Stimulated activated memory B cell treated with anti-CD40 and anti-IgM and Interleukin-4, amounts not matched to agents 10 μg/mL and 1 μg/mL and 100 μg/mL, for 72 hours (primary cell): Measurements from ENCODE around the gene ZNF311.

Source experiments
- ATAC-seq: fragments of 150-1000 bp; cut with Tn5 transposase; 2 replicates; pipeline ENCODE4 v1.10.0; 2021
- H3K27ac Mint-ChIP-seq: one replicate; pipeline ENCODE4 v1.8.0; 2022; ENCODE audit warnings: mild to moderate bottlenecking, mixed read lengths
- H3K27me3 Mint-ChIP-seq: one replicate; pipeline ENCODE4 v1.8.0; 2022; ENCODE audit warnings: mixed read lengths
- H3K36me3 Mint-ChIP-seq: one replicate; pipeline ENCODE4 v1.8.0; 2022; ENCODE audit warnings: mixed read lengths
- H3K4me1 Mint-ChIP-seq: one replicate; pipeline ENCODE4 v1.8.0; 2022; ENCODE audit warnings: mixed read lengths
- H3K4me3 Mint-ChIP-seq: one replicate; pipeline ENCODE4 v1.8.0; 2022; ENCODE audit warnings: mild to moderate bottlenecking, moderate library complexity, mixed read lengths
- H3K9me3 Mint-ChIP-seq: one replicate; pipeline ENCODE4 v1.8.0; 2022; ENCODE audit warnings: mixed read lengths

ZNF311 gene

DNA sequence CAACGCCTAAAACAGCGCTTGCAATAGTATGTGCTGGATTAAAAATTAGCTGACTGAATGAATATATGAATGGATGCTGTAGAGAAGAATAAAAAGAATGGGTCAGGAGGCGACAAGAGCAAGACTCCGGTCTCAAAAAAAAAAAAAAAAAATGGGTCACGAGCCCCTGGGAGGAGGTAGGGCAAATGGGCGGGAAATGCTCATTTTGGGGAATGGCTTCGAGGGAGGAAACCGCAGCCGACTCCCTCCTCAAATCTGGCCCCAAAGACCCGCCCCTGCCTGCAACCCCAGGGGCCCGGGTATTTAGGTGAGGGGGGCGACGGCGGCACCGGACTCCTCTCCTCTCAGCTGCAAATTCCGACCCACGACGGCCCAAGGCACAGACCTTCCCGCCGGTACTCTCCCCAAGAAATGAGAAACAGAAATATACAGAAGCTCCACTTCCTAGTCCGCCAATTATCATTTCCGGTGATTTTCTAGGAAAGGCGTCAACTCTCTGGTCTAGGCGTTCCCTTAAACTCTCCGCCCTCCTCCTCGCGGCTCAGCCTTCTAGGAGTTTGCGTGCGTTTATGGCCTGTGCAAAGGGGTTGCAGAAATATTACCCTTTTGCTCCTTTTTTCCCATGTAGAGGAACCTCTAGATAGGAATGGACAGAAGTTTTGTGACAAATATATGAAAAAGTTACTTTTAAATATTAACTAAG, at the start of gene ZNF311:
ZNF311 (minus strand) TSS at position 133 of the 703 bp plus-strand sequence. CDS start 1,361 bp downstream, outside the sequence.
- no peaks in the 10 kb centered on the region for H3K36me3 Mint-ChIP-seq
- no peak within 1 kb of the TSS for H3K27ac Mint-ChIP-seq
- ATAC-seq: peak; percentile 56
- H3K27me3 Mint-ChIP-seq: peaks cover 55% of the 10 kb centered on the region
- peaks cover 6% of the 10 kb centered on the region for H3K4me1 Mint-ChIP-seq
- peaks cover 4% of the 10 kb centered on the region for H3K9me3 Mint-ChIP-seq
- peak within 1 kb of the TSS; percentile 75 for H3K4me3 Mint-ChIP-seq

DNA sequence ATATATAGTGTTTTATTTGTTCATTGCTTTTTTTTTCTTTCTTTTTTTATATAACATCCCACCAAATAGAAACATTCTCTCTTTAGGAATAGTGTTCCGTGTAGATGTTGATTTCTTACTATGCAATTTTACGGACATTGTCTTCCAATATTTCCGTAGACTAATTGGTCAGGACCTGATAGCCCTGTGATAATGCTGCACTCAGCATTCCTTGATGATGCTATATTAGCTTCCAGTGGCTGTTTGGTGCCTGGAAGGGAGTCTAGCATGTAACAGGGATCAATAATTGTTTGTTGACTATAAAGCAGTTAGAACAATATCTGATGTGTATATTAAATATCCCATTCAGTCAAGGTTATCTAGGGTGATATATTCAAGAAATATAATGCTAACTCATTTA, 46.6 kb upstream of the ZNF311 start:
- peaks cover 39% of the 10 kb centered on the region for H3K27me3 Mint-ChIP-seq
- H3K27ac Mint-ChIP-seq: no peak overlapping the region
- no peaks in the 10 kb centered on the region for H3K36me3 Mint-ChIP-seq
- peaks cover 9% of the 10 kb centered on the region for H3K9me3 Mint-ChIP-seq
- no peak overlapping the region for H3K4me3 Mint-ChIP-seq
- no peak for ATAC-seq
- H3K4me1 Mint-ChIP-seq: no peaks in the 10 kb centered on the region

DNA sequence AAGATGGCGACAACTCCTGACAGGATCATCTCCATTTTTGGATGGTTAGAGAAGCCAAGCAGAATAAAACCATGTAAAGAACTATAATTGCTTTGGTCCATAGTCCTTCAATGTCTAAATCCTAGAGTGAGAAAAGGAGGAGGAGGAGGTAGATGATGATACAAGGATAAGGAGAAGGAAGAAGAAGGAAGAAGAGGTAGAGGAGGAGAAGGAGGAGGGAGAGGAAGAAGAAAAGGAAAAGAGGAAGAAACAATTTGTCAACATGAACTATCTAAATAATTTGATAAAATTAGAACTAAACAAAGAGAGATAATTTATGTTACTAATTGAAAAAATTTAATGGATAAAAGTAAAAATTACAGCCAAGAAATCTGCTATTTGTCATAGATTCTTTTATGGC, 40.0 kb upstream of the ZNF311 start, which contains the start of gene OR2W1:
OR2W1 (minus strand) TSS at position 101 of the 400 bp plus-strand sequence; CDS start at position 101, 0 bp downstream.
- H3K27ac Mint-ChIP-seq: no peak within 1 kb of the TSS
- no peaks in the 10 kb centered on the region for H3K4me1 Mint-ChIP-seq
- H3K27me3 Mint-ChIP-seq: peaks cover 47% of the 10 kb centered on the region
- H3K4me3 Mint-ChIP-seq: no peak within 1 kb of the TSS
- H3K9me3 Mint-ChIP-seq: peaks cover 6% of the 10 kb centered on the region
- no peak for ATAC-seq
- no peaks in the 10 kb centered on the region for H3K36me3 Mint-ChIP-seq

DNA sequence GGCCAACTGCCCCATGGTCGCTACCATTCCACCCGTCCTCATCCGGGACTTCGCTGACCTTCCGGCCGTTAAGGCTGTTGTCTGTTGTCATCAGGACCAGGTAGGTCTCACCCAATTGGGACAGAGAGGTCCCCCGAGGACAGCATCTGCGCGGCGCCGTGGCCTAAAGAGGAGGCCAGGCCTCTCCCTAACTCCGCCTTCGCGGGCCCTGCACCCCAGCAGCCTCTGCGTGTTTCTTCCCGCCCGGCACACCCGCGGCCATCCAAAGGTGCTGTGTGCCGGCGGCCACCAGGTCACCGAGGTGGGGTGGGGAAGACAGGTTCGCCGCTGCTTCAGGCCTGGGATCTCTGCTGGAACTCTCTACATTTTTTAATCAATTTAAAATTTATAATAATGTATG, 30.8 kb upstream of the ZNF311 start:
- Mint-ChIP-seq H3K4me3 (no peak overlapping the region), H3K4me1 (no peaks in the 10 kb centered on the region), H3K27me3 (peaks cover 21% of the 10 kb centered on the region), H3K9me3 (no peaks in the 10 kb centered on the region), H3K36me3 (no peaks in the 10 kb centered on the region), H3K27ac (no peak overlapping the region)
- ATAC-seq: no peak

DNA sequence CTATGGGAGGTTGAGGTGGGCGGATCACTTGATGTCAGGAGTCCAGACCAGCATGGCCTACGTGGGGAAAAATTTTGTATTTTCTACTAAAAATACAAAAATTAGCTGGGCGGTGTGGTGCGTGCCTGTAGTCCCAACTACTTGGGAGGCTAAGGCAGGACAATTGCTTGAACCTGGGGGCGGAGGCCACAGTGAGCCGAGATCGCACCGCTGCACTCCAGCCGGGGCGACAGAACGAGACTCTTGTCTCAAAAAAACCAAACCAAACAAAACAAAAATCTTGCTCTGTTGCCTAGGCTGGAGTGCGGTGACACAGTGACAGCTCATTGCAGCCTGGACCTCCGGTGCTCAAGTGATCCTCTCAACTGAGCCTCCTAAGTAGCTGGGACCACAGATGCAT, 23.7 kb upstream of the ZNF311 start:
- no peak overlapping the region for H3K27ac Mint-ChIP-seq
- H3K27me3 Mint-ChIP-seq: peaks cover 31% of the 10 kb centered on the region
- no peak for ATAC-seq
- H3K4me3 Mint-ChIP-seq: no peak overlapping the region
- no peaks in the 10 kb centered on the region for H3K36me3 Mint-ChIP-seq
- no peaks in the 10 kb centered on the region for H3K9me3 Mint-ChIP-seq
- no peaks in the 10 kb centered on the region for H3K4me1 Mint-ChIP-seq

DNA sequence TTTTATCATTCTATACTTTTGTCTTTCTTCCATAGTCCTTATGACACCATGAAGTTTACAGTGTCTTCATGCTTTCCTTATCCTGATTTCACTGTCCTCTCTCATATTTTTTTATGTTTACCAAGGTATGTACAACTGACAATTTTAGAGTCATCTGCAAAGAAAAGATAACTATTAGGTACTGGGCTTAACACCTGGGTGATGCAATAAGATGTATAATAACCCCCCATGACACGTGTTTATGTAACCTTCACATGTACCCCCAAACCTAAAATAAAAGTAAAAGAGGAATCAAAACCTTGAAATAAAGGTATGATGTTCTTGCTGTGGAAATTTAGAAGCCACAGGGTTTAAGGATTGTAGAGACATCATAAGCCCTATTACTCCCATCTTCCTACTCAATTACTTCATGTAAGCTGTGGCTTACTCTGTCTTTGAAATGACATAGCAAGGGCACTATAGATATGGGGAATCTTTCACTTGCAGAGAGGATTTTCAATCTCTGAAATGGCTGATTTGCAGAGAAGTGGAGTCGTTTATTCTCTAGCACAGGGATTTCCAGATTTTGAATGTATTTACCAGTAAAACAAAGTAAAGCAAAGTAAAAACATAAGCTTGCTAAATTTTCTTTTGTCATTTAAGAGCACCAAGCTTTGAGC, 20.9 kb upstream of the ZNF311 start:
- Mint-ChIP-seq H3K27ac (no peak overlapping the region), H3K4me1 (no peaks in the 10 kb centered on the region), H3K9me3 (no peaks in the 10 kb centered on the region), H3K4me3 (no peak overlapping the region), H3K27me3 (peaks cover 46% of the 10 kb centered on the region), H3K36me3 (no peaks in the 10 kb centered on the region)
- no peak for ATAC-seq

DNA sequence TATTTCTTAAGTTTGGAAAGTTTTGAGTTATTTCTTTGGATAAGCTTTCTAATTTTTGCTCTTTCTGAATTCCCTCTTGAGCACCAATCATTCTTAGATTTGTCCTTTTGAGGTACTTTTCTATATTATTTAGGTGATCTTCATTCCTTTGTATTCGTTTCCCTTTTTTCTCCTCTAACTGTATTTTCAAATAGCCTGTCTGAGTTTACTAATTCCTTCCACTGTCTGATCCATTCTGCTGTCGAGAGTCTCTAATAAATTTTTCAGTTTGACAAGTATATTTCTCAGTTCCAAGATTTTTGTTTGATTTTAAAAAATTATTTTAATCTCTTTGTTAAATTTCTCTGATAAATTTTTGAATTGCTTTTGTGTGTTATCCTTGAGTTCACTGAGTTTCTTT, 16.3 kb upstream of the ZNF311 start:
- Mint-ChIP-seq H3K4me1 (peaks cover 11% of the 10 kb centered on the region), H3K36me3 (no peaks in the 10 kb centered on the region), H3K27ac (no peak overlapping the region), H3K4me3 (no peak overlapping the region), H3K27me3 (peaks cover 71% of the 10 kb centered on the region), H3K9me3 (no peaks in the 10 kb centered on the region)
- no peak for ATAC-seq

DNA sequence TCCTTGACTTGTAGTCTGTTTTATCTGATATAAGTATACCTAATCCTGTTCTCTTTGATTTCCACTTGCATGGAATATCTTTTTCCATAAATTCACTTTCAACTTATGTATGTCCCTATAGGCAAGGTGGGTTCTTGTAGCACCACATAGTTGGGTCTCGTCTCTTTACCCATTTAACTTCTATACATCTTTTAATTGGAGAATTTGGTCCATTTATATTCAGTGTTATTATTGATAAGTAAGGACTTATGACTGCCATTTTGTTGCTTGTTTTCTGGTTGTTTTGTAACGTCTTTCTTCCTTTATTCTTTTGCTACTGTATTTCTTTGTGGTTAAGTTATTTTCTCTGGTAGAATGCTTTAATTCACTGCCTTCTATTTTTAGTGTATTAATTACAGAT, 14.5 kb upstream of the ZNF311 start:
- Mint-ChIP-seq H3K27ac (no peak overlapping the region), H3K4me1 (peaks cover 16% of the 10 kb centered on the region), H3K4me3 (no peak overlapping the region), H3K27me3 (peaks cover 73% of the 10 kb centered on the region), H3K9me3 (no peaks in the 10 kb centered on the region), H3K36me3 (no peaks in the 10 kb centered on the region)
- no peak for ATAC-seq

DNA sequence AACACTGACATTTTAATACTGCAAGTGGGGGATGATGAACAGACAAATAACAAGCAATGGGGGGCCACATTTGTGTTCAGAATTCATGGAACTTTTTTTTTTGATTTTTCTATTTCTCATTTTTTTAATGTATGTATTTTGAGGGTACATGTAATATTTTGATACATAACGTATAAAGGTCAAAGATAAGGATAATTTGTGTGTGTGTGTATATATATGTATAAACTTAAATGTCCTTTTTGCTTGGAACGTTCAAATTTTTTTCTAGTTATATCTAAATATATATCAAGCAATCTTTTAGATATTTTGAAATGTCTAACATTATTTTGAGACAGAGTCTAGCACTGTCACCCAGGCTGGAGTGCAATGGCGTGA, 12.3 kb upstream of the ZNF311 start:
- H3K36me3 Mint-ChIP-seq: no peaks in the 10 kb centered on the region
- peaks cover 85% of the 10 kb centered on the region for H3K27me3 Mint-ChIP-seq
- H3K27ac Mint-ChIP-seq: peak overlapping the region; percentile 30
- peaks cover 16% of the 10 kb centered on the region for H3K4me1 Mint-ChIP-seq
- peak overlapping the region; percentile 71 for H3K4me3 Mint-ChIP-seq
- no peaks in the 10 kb centered on the region for H3K9me3 Mint-ChIP-seq
- no peak for ATAC-seq

DNA sequence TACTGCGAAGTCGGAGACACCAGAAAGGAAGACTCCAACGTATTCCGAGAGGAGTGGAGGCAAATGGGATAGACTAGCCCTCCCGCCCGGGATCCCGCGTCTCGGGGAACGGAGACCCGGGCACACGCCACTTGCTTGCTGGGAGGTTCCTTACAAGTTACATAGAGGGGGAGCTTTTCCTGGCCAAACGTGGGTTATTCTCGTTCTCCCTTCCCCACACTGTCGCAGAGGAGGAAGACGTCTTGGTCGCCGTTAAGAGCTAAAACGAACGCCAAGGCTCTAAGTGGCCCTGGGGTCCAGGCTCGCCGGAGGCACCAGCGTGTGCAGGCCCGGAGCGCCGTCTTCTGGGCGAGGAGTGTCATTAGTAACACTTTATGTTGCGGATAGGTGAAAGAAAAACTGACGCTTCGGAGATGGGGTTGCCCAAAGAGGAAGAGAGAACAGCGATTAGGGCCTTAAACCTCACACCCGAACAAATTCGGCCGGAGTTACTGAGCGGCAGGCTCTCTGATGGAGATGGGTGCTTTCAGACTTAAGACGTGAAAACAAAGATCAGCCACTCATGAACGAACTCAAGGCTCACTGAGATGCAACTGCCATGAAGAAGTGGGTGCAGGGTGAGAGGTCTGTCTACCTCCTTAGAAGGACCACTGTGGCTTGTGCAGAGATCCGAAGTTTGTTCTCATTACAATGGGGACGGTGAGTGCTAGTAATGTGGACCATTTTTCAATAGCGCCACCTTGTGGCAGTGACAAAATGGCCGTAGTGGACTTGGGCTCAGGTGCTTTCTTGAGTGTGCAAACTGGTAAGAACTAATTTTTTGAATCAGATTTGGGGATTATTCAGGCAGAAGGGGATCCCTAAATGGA, 11.7 kb upstream of the ZNF311 start:
- H3K27ac Mint-ChIP-seq: peak overlapping the region; percentile 30
- peaks cover 16% of the 10 kb centered on the region for H3K4me1 Mint-ChIP-seq
- H3K4me3 Mint-ChIP-seq: peak overlapping the region; percentile 71
- H3K27me3 Mint-ChIP-seq: peaks cover 79% of the 10 kb centered on the region
- no peaks in the 10 kb centered on the region for H3K36me3 Mint-ChIP-seq
- no peaks in the 10 kb centered on the region for H3K9me3 Mint-ChIP-seq
- ATAC-seq: peak; percentile 92

DNA sequence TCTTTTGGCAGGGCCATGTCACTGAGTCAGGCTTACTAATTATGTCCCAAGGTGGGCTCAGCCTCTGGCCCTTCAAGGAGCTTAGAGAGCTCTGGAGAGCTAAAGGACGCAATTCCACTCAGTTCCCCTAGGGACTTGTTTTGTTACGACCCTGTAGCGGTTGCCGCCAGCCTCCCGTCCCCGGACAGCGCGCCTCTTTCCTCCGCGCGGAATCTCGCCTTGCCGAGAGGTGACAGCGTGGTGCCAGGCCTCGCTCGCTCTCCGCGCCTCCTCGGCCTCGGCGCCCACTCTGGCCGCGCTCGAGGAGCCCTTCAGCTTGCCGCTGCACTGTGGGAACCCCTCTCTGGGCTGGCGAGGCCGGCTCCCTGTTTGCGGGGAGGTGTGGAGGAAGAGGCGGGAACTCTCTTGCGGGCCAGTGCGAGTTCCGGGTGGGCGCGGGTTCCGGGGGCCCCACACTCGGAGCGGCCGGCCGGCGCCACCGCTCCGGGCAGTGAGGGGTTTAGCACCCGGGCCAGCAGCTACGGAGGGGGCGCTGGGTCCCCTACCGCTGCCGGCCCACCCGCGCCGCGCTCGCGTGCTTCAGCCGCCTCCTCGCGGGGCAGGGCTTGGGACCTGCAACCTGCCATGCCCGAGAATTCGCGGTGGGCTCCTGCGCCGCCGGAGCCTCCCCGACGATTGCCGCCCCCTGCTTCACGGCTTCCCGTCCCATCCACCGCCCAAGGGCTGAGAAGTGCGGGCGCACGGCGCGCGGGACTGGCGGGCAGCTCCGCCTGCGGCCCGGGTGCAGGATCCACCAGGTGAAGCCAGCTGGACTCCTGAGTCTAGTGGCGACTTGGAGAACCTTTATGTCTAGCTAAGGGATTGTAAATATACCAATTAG, 9.9 kb upstream of the ZNF311 start:
- H3K27me3 Mint-ChIP-seq: peaks cover 80% of the 10 kb centered on the region
- ATAC-seq: no peak

DNA sequence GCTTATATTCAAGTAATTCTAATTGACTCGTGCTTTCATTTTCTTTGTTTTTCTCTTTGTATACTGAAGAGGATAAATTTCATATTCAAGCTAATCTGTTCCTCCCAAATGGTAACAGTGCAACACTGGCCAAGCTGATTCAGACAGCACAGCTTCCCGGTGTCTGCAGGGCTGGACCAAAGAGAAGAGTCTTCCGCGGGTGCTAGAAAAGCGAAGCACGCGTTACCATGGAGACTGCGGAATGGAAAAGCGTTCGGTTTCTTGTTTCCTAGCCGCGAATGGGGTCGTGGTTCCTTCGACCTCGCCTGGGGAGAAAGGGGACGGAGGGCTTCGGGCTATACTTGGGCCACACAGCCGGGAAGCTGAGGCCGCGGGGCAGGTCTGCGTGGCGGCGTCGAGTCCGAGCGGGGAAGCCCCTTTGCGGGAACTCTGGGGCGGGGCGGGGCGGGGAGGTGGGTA, 6.2 kb upstream of the ZNF311 start:
- H3K27me3 Mint-ChIP-seq: peaks cover 69% of the 10 kb centered on the region
- H3K27ac Mint-ChIP-seq: peak overlapping the region; percentile 42
- no peaks in the 10 kb centered on the region for H3K36me3 Mint-ChIP-seq
- H3K9me3 Mint-ChIP-seq: no peaks in the 10 kb centered on the region
- peak overlapping the region; percentile 83 for H3K4me3 Mint-ChIP-seq
- peaks cover 11% of the 10 kb centered on the region for H3K4me1 Mint-ChIP-seq
- no peak for ATAC-seq

More for the DNA sequence above, 9.9 kb upstream of the ZNF311 start:
- no peaks in the 10 kb centered on the region for H3K36me3 Mint-ChIP-seq
- no peaks in the 10 kb centered on the region for H3K9me3 Mint-ChIP-seq
- H3K4me3 Mint-ChIP-seq: no peak overlapping the region
- H3K4me1 Mint-ChIP-seq: peaks cover 23% of the 10 kb centered on the region
- H3K27ac Mint-ChIP-seq: no peak overlapping the region

DNA sequence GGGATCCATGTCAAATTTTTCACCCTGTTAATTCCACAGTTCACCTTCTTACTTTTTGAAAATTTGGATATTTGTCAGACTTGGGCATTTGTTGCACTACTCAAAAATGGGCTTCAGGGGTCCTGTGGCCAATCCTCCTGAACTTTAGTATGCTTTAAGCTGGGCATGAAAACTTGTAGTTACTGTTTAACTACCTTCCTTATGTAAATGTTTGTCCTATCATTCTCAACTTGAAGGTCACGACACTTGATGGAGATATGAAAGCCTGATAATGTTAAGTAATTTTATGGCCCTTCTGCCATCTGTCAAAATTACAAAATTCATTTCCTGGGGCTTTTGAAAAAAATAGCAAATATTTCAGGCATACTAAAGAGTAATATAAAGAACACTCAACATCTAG, 4.2 kb upstream of the ZNF311 start:
- Mint-ChIP-seq H3K27ac (no peak overlapping the region), H3K4me1 (peaks cover 14% of the 10 kb centered on the region), H3K27me3 (peaks cover 77% of the 10 kb centered on the region), H3K4me3 (no peak overlapping the region), H3K36me3 (no peaks in the 10 kb centered on the region), H3K9me3 (peaks cover 4% of the 10 kb centered on the region)
- no peak for ATAC-seq

DNA sequence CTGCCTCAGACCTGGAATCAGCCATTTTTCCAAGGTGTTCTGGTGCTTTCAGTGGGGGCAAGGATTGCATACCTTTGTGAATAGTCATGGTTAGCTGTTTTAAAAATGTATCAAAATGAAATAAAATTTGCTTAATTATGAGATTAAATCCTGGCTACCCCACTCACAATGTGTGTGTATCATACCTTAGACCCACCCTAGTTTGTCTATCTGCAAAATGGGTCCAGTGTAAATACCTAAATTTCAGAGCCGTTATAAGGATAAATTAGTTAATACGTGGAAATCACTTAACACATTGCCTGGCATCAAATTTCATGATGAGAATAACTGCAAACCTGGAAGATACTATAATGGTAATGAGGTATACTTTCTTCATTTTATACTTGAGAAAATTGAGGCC, 3.0 kb upstream of the ZNF311 start:
- Mint-ChIP-seq H3K27me3 (peaks cover 74% of the 10 kb centered on the region), H3K4me1 (peaks cover 14% of the 10 kb centered on the region), H3K27ac (no peak overlapping the region), H3K9me3 (peaks cover 4% of the 10 kb centered on the region), H3K36me3 (no peaks in the 10 kb centered on the region), H3K4me3 (no peak overlapping the region)
- no peak for ATAC-seq
